Ramos (cell line): ENCODE measurements around the gene MSL3B.

ENCODE experiments used
- in situ Hi-C: fragments of 300-500 bp; cut with MboI; formaldehyde crosslinking; loops from one replicate; pipeline ENCODE4 v1.14.3; 2022; ENCODE audit warnings: low sequenced_read_pairs; ENCODE audit not compliant: unreplicated experiment

Gene MSL3B

DNA sequence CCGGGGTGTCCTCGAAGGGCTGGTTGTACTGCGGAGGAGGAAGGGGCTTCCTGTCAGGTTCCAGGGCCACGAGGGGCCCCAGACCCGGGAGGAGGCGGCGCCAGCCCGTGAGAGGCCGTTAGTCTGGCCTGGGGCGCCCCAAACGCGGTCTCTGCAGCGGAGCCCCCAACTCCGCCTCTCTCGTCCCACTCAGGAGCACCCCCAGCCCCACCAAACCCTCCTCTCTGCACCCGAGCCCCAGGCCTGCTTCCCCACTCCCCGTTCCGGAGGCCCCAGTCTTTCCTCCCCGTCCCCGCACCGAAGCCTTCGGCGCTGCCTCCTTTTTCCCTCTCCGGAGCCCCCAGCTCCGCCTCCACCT is 14.3 kb downstream of the MSL3B start:
- in situ Hi-C loops = no loop called here

DNA sequence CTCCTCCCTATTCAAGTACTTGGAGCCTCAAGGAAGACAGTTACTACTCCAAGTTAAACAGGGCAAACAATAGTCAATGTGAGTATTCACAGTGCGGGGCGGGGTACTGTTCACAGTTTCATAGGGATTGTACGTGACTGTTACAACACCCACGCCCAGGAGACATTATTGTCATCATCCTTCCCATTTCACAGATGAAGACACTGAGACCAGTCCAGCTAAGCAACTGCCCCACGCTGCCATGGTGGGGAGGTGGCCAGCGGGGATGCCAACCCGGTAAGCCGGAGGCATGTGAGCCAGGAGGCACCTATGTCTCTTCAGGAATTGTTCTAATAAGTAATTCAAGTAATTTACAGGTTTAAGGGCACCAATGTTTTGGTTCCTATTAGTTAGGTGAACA is 14.8 kb downstream of the MSL3B start:
- in situ Hi-C loops = no loop called here

DNA sequence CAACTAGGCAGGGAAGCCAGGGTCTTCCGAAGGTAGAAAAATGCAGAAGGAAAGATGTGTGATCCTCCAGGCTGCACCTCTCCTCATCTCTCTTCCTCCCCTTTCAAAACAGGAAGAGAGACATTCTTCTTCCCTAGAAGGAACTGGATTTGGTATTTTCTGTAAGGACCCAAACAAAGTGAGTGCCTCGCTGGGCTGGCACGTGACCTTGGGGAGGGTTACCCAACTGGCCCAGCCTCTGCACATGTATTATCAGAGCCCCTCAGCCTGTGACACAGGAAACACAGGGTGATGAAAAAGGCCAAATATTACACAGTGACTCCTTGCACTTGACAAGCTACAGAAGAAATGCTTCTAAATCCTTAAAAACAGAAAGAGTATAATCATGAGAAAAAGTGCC is 16.1 kb downstream of the MSL3B start:
- in situ Hi-C loops = no loop called here

DNA sequence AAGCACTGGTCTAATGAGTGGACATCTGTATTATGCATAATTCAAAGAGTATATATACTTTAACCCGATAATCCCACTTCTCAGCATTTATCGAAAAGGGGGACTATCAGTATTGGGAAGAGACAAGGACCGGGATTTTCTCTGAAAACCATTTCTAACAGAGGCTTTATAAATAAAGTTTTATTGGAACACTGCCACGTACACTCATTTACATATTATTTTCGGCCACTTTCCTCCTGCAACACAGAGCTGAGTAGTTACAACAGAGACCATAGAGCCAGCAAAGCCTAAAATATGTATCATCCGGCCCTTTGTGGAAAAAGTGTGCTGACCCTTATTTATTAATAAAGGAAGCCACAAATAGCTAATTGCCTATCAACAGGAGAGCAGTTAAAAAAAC is 17.0 kb downstream of the MSL3B start:
- in situ Hi-C loops = no loop called here

DNA sequence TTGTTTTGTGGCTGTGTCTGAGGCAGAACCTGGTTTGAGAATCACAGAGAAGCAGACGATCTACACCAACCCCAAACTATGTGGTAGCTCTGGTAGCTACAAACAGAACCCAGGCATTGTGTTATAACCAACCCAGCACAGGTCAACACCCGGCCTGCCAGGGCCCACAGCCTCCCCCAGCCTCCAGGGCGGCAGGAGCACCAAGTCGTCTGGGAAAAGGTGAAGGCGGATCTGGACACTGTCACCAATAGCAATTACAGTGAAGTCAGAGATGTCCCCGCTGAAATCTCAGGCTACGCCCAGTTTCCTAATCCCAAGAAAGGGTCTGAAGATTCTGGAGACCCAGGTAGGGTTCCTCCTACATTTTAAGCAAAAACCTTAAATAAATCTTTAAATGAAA is 17.4 kb downstream of the MSL3B start:
- in situ Hi-C loops = no loop called here

DNA sequence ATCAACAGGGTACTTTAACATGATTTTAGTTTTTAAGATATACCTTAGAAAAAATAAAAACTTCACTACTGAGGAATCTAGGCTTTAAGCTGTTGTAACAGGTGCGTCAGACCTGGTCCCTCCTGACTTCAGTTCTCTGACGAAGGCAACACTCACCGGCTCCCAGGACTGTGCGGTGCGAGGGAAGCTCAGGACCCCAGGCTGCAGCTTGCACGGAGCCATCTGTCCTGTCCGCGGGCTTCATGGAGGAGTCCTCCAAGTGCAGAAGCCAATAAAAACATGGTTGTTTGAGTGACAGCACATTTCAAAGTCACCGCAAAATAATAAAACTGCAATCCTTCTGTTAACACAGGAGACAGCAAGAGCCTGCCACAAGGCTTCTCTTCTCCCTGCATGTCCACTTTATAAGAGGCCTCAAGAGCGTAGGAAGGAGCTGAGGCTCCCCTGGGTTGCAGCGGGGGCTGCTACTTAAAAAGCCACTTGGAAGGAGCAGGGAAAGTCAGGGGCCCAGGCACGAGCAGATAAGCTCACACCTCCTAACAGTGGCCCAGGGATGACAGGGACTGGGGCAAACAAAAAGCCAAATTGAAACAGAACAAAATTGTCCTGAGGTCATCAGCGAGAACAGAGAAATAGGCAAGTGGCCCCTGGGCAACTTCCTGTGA is 18.4 kb downstream of the MSL3B start:
- in situ Hi-C loops = no loop called here

DNA sequence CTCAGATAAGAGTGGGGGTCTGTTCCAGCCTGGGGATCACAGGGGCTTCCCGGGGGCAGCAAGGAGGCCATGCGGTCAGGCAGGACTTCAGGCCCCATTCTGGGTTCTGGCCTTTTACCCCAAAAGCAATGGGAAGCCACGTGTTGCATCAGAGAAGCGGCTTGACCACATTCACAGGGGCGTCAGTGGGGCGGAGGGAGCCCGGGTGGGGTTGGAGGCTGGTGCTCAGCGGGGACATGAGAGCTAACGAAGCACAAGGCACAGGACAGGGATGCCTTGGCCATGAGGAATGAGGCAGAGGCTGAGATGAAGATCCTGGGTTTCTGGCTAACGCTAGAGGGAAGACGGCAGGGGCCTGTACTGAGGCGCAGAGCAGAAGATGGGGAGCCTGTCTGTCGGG is 19.9 kb downstream of the MSL3B start:
- in situ Hi-C loops = no loop called here

DNA sequence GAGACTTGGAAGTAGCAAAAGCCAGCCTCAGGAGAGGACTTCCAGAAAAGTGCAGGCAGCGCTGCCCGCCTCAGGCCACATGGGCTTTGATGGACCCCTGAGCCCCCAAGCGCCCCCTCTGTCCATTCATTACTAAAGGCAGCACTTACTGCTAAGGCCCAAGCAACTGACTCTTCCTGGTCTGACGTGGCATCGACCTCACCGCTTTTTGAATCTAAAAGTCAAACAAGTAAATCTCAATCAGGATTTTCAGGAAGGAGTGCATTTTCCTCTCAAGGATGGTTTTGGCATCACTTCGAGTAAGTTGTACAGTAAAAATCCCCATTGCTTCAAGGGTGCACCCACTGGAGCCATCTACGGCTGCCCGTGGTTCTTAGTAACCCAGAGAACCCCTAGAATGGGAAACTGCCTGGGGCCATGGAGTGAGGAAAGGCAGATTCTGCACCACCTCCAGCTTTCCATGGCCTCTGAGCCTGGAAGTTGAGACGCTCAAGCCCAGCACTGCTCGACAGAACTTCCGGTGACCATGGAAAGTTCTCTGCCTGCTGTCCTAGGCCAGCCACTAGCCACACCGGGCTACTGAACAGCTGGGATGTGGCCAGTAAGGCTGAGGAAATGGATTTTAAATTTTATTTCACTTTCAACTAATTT is 20.8 kb downstream of the MSL3B start:
- in situ Hi-C loops = no loop called here

DNA sequence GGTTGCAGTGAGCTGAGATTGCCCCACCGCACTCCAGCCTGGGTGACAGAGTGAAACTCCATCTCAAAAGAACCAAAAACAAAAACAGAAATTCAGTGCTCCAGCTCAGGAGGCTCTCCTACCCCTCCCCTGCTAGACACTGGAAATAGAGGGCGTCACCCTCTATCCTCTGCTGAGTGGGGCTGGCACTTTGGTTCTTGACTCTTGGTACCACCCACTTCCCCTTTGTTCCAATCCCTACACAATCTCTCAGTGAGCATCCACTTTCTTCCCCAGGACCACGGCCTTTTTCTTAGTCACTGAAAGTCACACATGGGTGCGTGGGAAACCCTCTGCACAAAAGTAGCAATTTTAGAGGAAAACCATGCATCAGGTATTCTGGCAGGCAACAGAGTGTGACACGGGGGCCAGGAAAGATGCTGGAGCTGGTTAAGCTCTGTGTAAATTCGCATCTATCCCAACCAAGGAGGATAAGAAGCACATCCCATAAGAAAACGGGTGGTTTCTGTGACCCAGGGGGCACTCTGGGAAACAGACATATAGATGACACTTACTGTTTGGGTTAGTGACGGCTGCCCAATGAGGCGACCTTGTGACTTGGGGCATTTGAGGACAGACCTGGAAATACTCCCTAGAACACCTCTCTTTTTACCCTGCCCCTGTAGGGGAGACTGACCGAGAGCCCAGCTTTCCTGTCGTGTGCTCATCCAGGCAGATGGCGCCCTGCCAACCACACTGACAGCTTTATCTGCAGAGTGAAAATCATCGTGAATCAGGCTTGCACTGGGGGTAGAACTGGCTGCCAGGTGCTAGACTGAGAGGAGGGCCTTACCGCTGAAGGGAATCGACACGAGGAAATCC is 21.6 kb downstream of the MSL3B start:
- in situ Hi-C loops = no loop called here

DNA sequence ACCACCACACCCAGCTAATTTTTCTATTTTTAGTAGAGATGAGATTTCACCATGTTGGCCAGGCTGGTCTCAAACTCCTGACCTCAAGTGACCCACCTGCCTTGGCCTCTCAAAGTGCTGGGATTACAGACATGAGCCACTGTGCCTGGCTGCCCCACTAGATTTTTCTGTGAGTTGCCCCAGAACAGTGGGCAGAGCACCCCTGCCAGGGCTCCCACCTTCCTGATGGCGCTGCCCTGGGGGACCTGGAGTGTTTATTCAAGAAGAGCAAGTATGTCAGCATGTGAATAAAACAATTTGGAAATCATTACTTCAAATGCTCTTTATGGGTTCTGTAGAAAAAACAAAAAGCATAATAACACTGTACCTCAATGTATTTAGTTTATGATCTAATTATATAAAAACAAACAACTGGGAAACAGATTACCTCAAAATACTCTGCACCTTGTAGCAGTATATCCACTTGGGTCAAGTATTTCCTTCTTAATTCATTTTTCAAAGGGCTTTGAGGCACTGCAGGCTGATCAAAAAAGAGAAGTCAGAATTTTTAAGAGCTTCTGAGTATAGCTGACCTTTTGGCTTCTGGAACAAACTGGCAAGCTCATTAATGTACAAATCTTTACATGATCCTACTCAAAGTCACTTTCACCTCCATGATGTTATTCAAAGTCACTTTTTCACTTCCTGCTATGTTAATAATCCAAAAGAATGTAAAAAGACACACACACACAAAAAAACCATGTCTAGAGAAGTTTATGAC is 22.7 kb downstream of the MSL3B start:
- in situ Hi-C loops = no loop called here

DNA sequence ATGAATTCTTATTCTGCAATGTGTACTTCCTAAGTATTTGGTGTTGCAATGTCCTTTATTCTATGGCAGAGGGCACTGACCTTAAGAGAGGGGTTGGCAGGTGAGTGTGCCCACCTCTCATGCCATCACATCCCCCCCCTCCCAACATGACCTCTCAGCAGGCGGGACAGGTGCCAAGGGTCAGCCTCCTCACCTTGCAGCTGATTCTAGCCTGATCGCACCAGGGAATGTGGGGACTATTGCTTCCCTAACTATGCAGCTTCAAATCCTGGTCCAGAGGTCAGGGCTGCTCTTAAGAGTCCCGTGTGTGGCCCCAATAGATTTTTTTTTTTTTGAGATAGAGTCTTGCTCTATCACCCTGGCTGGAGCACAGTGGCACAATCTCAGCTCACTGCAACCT is 23.4 kb downstream of the MSL3B start:
- in situ Hi-C loops = no loop called here

DNA sequence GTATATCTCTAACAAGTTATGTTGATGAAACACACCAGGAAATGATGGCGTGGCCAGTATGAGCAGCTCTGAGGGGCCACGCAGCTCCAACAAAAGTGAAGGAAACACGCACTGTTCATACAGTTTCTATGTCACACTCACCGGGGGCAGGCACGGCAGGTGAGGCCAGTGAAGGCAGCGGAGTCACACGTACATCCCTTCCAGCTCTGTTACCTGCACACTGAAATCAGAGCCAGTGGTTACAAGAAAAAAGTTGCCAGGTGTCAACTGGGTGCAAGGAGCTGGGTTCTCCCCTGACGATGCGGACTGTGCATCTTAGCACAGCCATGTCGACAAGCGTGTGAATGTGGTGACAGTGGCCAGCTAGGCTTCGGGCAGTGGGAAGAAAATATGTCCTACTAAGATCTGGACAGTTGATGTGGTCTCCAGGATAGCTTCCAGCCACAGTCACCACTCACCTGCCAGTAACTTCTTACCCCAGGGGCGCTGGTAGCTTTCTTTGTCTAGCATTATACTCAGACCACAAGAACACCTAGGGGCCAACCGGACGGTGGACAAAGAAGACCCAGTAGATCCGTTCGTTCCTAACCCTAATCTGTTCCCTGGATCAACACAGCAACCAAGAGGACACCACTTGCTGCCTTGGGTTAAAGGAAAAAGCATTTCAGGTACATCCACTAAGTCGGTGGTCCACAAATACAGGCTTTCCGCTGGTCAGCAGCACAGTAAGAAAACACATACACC is 23.9 kb downstream of the MSL3B start:
- in situ Hi-C loops = no loop called here

DNA sequence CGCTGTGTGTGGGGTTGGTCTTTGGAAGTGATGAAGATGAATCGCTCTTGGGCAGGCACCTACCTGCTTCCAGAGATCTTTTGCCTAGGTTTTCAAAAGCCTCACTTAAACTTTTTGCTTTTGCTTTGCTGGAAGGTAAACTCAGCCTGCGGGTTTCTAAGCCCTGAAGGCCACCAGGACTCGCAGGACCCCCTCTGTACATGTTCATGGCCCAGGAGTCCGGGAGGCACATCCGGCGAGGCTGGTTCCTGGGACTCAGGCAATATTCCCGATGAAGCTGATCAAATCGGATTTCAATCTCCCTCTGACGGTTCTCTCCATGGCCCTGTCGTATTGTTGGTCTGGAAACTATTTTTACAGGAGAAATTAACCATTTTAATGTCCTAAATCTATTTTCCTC is 27.0 kb downstream of the MSL3B start:
- in situ Hi-C loops = no loop called here

DNA sequence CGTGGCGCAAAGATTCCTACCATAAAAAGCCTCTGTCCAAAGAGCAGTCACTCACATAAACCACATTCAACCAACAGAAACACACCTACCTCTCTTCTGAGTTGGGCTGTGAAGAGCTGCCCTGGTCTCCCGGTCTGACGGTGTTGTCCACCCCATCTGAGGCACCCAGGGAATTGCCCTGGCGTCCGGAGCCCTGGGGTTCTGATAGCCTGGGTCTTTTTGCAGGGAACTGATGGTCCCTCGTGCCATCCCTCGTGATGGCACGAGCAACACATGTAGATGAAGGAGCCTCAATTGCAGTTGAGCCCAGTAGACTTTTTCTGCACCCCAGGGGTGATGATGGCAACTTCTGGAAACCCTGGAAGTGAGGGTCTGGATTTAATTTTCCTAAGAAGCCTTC is 27.7 kb downstream of the MSL3B start:
- in situ Hi-C loops = no loop called here

DNA sequence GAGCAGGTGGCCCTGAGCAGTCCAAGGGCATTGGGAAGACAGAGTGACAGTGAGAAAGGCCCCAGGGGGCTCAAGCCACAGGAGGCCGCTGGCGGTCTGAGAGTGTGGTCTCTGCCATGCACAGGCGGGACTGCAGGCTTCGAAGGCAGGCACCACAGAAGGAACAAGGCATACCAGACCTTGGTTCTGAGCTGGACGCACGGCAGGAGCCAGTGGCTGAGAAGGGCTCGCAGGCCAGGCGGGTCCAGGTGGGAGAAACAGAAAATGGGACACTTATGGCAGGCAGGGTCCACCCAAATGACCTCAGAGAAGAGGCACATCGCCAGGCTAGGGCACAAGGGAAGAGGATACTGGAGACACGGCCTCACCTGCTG is 28.8 kb downstream of the MSL3B start:
- in situ Hi-C loops = no loop called here

DNA sequence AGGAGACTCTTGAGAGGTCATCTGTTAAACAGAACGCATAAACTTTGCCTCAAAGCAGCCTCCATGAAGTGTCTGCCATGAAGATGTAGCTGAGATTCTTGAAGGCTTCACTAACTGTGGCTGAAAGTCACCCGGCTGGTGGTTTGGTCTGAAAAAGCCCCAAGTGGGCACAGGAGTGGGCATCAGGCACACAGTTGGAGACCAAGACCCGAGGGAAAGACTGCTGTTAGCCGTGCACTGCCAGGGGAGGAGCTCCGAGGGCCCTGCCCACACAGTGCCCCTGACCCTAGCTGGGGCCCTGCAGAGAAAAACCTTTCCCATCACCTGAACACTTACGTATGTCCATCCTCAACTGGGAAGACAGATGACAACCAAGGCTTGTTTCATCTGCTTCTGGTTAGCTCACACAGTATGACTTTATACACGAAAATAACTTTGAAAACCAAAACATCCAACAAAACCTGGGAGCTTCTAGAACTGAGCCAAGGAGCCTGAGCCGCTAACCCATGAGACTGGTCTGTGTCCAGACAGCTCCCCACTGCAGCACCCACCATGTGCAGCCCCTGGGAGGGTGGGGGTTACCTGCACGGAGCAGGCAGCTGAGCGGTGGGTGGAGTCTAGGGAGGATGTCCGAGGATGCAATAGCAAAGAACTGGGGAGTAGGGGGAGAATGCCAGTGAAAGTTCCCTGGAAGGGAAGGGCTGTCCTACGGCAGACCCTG is 29.3 kb downstream of the MSL3B start:
- in situ Hi-C loops = no loop called here

DNA sequence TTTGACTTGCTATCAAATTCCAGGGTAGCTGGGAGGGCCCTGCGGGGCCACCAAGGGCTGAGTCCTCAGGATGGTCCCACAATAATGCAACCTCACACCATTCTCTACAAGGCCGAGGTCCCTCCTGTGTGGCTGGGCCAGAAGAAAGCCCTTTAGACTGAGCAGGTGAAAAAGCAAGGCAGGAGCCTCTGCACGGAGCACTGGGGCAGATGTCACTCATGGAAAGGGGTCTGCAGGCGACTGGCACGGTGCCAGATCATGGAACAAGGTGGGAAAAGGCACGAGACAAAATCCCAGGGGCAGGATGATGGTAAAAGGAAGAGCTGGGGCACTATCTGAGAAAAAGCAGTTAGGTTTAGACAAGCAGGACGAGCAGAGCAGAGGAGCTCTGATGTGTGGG is 29.9 kb downstream of the MSL3B start:
- in situ Hi-C loops = no loop called here

DNA sequence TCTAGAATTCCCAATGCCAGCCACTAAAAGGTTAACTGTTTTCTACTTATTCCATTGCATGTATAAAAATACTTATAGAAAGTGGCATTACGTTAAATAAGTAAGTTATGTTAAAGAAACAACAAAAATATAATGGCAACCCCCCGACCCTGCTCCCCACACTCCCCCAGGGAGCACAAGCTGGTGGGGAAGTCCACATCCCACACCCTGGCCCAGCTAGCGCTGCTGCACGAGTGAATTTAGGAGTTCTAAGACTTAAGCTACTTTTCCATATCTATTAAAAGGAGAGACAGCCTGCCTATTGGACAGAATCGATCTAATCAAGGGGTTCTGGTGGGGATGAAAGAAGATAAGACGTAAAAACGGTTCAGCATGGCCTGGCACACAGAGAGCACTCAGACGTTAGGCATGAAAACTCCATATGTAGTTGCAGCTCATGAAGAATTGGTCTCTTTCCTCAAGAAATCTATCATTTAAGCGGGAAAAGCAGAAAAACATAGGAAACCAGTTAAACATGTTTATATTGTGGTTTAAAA is 30.4 kb downstream of the MSL3B start:
- in situ Hi-C loops = no loop called here

DNA sequence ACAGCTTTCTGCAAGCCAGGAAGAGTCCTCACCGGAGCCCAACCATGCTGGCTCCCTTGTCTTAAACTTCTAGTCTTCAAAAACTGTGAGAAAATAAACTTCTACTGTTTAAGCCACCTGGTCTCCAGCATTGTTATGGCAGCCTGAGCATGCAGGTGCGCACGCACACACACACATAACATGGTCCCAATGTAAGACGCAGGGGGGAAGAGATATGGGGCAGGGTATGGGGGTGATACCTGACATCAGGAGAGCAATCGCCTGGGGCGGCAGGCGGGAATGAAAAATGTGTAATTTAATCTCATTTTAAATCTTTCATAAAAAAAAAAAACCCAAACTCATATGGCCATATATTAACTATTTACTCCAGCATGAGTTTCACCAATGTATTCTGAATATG is 31.8 kb downstream of the MSL3B start:
- in situ Hi-C loops = no loop called here
